ENCODE measurements around the gene DHCR24.
A peak's percentile ranks its signal among the peaks of the same experiment; 100 is the strongest.
"Not testable (repeated sequence)": the region's sequence is repeated elsewhere in the genome, so short reads cannot be mapped to it uniquely, and the experiment has no call there.

DHCR24 gene

GRCh38 chr1:54887665-54888071 lies 673 bp upstream of the DHCR24 start:
- peak in 1 of 2 experiments; percentile 63 for DNase-seq

GRCh38 chr1:54885807-54886723 lies 930 bp downstream of the DHCR24 start:
- DNase-seq = no peak

DNA sequence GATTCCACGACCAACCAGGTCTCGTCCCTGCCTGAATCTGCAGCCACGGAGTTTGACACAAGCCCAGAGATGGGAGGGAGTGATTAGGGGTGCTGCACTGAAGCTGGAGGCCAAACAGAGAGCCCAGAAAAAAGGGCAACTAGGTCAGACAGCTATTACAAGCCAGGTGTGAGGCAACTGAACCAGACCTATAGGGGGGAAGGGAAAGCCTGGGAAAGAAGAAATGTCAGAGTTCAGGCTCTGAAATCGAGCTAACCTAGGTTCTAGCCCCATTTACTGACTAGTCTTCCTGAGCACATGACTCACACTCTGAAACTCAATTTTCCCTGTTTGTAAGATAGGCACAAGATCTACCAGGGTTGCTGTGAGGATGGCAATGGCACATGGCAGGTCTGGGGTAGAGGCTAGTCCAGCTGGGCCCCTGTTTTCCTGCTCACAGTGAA lies 1.7 kb downstream of the DHCR24 start:
- no peak for DNase-seq

DNA sequence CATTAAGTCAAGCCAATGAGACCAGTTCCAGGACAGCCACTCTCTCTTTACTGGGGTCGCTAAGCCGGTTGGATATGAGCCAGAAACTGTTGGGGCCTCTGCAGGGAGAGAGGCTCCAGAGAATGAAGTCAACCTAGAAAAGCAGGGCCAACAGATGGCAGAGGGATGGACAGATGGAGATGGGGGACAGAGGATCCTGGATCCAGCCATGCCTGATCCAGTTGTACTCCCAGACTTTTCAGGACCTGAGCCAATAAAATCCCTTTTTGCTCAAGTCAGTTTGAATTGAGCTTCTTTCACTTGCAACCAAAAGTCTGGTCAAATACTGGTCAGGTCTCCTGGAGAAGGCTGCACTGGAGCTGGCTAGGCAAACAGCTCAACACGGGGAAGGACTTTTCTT lies 2.2 kb downstream of the DHCR24 start:
- peak; percentile 14 to 67 for DNase-seq

GRCh38 chr1:54884135-54884586 lies 2.8 kb downstream of the DHCR24 start:
- no peak for DNase-seq

DNA sequence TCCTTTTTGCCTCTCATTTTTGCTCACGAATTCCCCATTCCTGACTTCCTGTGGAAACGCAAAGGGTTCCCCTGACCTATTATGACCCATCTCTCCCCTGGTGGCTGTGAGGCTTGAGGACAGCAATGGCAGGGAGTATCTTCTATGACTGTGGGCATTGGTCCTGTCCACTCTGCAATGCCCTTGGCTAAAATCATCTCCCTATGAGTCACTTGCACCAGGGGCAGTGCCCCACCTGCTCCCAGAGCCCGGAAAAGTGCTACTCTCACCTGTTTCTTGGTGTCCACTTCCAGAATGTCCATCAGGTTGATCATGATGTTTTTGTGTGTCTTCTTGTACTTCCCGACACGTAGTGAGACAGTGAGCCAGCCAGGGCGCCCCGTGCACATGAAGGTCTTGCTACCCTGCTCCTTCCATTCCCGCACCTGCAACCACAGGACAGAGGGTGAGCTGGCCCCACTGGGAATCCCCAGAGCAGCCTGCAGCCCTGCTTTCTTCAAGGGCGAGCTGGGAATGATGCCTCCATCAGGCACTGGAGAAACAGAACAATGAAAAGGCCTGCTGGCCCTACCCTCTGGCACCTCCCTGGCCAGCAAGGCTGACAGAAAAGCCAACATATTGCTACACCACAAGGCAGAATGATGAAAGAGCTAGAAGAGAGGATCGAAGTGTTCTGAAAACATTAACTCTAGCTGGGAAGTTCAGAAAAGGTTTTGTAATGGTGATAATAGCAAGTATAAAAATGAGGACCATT lies 3.5 kb downstream of the DHCR24 start:
- DNase-seq = no peak

DNA sequence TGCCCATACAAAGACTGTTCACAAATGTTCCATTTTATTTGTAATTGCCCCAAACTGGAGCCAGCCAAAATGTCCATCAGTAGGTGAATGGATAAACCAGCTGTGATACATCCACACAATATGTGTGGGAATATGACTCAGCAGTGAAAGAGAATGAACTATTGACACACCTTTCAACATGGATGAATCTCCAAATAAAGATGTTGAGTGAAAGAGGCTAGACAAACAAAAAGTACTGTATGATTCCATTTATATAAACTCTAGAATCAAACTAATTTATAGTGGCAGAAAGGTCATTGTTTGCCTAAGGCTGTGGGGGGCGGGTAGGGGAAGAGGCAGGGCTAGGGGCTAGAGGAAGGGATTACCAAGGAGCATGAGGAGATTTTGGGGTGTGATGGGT lies 4.5 kb downstream of the DHCR24 start:
- no peak for DNase-seq

DNA sequence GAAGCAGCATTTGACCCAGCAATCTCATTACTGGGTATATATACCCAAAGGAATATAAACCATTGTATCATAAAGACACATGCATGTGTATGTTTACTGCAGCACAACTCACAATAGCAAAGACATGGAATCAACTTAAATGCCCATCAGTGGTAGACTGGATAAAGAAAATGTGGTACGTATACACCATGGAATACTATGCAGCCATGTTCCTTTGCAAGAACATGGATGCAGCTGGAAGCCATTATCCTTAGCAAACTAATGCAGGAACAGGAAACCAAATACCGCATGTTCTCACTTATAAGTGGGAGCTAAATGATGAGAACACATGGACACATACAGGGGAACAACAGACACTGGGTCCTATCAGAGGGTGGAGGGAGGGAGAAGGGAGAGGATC lies 5.4 kb downstream of the DHCR24 start:
- DNase-seq = not testable (repeated sequence)

DNA sequence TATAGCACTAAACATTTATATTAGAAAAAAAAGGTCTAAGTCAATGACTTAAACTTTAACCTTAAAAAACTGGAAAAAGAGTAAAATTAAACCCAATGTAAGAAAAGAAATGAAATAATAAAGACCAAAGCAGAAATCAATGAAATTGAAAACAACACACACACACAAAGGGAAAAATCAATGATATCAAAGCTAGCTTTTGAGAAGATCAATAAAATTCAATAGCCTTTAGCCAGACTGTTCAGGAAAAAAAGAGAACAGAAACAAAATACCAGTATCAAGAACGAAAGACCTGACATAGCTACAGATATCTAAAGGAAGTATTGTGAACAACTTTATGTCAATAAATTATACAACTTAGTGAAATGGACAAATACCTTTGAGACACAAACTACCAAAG lies 7.1 kb downstream of the DHCR24 start:
- DNase-seq = no peak

- no peak for DNase-seq
These were observed 10.2 kb downstream of the DHCR24 start for GRCh38 chr1:54876814-54877213.

- DNase-seq = no peak
These were observed 12.0 kb downstream of the DHCR24 start for GRCh38 chr1:54875000-54875399.

GRCh38 chr1:54874079-54874830 lies 12.7 kb downstream of the DHCR24 start:
- no peak for DNase-seq

DNA sequence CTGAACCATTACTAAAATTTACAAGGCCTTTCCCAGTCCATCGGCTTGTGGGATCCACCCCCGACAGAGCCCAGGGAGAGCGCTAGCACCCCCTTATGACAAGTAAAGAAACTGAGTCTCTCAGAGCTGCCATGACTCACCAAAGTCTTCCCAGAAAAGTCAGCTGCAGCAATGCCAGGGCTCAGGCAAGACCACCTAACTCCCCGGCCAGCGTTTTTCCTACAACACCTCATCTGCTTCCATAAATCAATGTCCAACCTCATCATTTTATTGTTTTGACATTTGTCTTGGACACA lies 15.0 kb downstream of the DHCR24 start:
- DNase-seq = no peak

DNA sequence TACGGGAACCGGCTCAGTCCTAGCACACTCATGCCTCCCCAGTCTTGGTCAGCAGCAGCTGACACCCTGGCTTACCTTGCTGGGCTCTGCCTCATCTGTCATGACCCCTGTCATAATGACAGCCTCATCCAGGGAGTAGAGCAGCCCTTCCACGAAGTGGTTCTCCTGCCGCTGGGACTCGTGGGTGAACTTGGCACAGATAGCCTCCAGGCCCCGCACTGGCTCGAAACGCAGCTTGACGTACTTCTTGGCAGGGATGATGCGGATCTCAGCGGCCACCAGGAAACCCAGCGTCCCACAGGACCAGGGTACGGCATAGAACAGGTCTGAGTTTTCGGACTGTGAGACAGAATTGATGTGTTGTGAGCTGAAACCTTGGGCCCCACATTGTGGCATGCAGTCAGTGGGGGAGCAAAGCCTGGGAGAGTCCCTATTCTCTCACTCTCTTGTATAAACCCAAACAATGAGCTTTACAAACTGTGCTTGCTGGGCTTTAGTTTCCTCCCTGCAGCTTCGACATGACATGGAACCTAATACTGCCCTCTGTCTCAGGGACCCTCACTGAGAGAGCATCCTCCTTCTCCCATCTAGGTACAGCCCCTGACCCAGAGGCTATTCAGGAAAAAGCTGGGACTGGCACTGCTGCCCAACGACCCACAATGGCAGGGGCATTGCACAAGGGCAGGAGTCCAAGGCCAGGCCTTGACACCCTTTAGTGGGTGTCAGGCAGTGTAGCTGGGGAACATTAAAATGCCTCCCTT lies 15.5 kb downstream of the DHCR24 start:
- DNase-seq = no peak

GRCh38 chr1:54870869-54871268 lies 16.1 kb downstream of the DHCR24 start:
- no peak for DNase-seq

DNA sequence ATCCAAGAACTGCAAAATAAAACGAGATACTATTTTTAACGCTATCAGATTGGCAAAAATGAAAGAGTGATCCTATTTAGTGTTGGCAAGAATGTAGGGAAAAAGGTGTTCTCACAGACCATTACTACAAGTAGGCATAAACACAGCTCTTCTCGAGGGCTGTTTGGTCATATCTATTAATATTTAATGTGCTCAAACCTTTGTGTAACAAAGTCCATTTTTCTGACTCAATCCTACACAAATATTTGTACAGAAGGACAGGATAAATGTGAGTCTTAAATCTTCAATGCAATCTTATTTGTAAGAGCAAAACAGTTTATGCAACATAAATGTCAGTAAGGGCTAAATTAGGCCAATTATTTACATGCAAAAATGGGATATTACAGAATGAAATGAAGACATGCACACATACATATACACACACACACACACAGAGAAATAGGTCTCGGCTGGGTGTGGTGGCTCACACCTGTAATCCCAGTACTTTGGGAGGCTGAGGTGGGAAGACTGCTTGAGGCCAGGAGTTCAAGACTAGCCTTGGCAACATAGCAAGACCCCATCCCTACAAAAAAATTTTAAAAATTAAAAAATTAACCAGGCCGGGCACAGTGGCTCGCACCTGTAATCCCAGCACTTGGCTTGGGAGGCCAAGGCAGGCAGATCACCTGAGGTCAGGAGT lies 17.7 kb downstream of the DHCR24 start:
- no peak for DNase-seq

GRCh38 chr1:54867717-54868057 lies 19.3 kb downstream of the DHCR24 start:
- no peak for DNase-seq

DNA sequence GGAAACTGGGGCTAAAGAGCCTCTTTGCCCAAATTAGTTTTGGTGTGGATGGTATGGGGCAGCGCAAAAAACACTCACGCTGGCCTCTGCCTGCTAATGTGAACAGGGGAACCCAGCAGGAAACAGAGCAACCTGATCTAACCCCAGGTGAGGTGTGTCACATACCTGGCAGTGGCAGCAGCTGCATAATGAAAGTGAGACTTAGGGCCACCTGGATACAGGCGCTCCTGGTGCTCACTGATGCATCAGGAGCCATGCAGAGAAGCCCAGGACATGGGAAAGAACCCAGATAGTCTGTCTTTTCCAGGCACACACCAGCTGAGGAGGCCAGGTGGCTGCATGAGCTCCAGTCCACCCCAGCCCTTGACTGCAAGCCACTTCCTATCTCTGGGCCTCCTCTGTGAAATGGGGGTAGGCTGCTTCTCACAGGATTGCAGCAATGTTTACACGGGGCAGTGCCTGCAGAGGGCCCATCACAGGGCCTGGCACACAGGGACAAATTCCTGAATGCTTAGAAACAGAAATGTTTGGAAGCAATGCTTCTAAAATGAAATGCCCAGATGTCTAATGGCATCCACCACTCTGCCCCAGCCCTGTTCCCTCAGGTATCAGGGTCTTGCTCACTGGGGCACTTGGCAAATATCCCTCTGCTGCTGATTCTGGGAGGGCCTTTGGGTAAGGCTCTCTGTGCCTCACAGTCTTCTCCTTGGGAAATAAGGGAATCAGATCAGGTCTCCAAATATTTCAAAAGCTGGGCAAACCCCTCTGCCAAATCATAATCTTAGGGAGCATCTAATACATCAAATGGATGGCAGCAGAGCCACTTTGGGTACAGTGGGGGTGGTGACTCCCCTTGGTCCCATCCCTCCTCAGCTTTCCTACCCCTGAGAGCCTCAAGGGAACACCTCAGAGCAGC lies 19.9 kb downstream of the DHCR24 start:
- DNase-seq = no peak

GRCh38 chr1:54865238-54866073 lies 21.5 kb downstream of the DHCR24 start:
- DNase-seq = no peak
